Measurements from ENCODE around the gene ULBP3.

DNA sequence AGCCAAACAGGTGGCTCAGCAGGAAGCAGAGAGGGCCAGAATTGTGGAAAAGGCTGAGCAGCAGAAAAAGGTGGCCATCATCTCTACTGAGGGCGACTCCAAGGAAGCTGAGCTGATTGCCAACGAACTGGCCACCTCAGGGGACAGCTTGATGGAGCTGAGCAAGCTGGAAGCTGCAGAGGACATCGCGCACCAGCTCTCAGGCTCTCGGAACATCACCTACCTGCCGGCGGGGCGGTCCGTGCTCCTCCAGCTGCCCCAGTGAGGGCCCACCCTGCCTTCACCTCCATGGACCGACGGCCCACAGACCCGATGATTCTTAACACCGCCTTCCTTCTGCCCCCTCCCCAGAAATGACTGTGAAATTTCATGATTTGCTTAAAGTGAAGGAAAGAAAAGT, 25.8 kb downstream of the ULBP3 start:
- TF ChIP-seq POLR2A (IDR thresholded peaks at IDR 0.05; ENCODE audit: low read length) (no peak), GATA1 (IDR thresholded peaks at IDR 0.05; ENCODE audit: low read depth, low read length) (no peak)

All from erythroblast (primary cell).